HG03439 (cell line): ENCODE results near the gene CALHM6.

Experiments used
- ATAC-seq: cut with Tn5 transposase; IDR thresholded peaks from one replicate; pipeline ENCODE4 v1.9.1; 2021; ENCODE audit warnings: mild to moderate bottlenecking, moderate library complexity; ENCODE audit not compliant: unreplicated experiment

CALHM6 gene

GRCh38 chr6:116461331-116461931 is at the start of gene CALHM6:
CALHM6 (plus strand) TSS chr6:116461375; CDS start chr6:116461930, 555 bp downstream.
- ATAC-seq, result no peak

GRCh38 chr6:116412270-116412669 is 48.9 kb upstream of the CALHM6 start:
- no peak for ATAC-seq

- no peak for ATAC-seq
Measured at GRCh38 chr6:116413357-116413756, 47.8 kb upstream of the CALHM6 start.

GRCh38 chr6:116417661-116418060 is 43.5 kb upstream of the CALHM6 start:
- no peak for ATAC-seq

GRCh38 chr6:116419069-116419786 is 41.9 kb upstream of the CALHM6 start:
- ATAC-seq, result no peak

GRCh38 chr6:116420341-116420740 is 40.8 kb upstream of the CALHM6 start:
- no peak for ATAC-seq

- ATAC-seq, result no peak
Measured at GRCh38 chr6:116422238-116422637, 38.9 kb upstream of the CALHM6 start.

- no peak for ATAC-seq
Measured at GRCh38 chr6:116424001-116424400, 37.2 kb upstream of the CALHM6 start.

- ATAC-seq, result no peak
Measured at GRCh38 chr6:116426551-116426950, 34.6 kb upstream of the CALHM6 start.

- no peak for ATAC-seq
Measured at GRCh38 chr6:116429111-116429510, 32.1 kb upstream of the CALHM6 start.

GRCh38 chr6:116430860-116431259 is 30.3 kb upstream of the CALHM6 start:
- ATAC-seq, result no peak

- ATAC-seq, result no peak
Measured at GRCh38 chr6:116431964-116432595, 29.1 kb upstream of the CALHM6 start.

- ATAC-seq, result no peak
Measured at GRCh38 chr6:116433206-116433712, 27.9 kb upstream of the CALHM6 start.

- ATAC-seq, result no peak
Measured at GRCh38 chr6:116434056-116434725, 27.0 kb upstream of the CALHM6 start.

GRCh38 chr6:116436586-116436985 is 24.6 kb upstream of the CALHM6 start:
- no peak for ATAC-seq

- ATAC-seq, result no peak
Measured at GRCh38 chr6:116437656-116438055, 23.5 kb upstream of the CALHM6 start.

GRCh38 chr6:116438590-116439448 is 22.4 kb upstream of the CALHM6 start:
- no peak for ATAC-seq

- no peak for ATAC-seq
Measured at GRCh38 chr6:116439522-116440051, 21.6 kb upstream of the CALHM6 start.

GRCh38 chr6:116443105-116443504 is 18.1 kb upstream of the CALHM6 start:
- no peak for ATAC-seq

- no peak for ATAC-seq
Measured at GRCh38 chr6:116444092-116444491, 17.1 kb upstream of the CALHM6 start.
